Measurements from ENCODE around the gene GCK.

DNA sequence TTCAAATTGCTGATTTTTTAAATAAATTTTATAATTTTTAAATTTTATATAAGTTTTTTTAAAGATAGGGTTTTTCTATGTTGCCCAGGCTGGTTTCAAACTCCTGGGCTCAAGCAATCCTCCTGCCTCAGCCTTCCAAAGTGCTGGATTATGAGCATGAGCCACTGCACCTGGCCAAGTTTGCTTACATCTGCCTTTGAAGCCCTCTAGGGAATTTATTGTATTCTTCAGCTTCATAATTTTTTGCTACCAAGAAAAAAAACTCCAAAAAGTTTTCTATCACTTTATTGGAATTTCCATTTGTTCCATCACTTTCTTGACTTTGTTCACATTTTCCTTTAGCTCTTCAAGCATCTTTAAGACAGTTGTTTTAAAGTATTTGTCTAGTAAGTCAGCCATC, 62.1 kb downstream of the GCK start:
- TF ChIP-seq CTCF (IDR thresholded peaks at IDR 0.05), result no peak
- no peak for TF ChIP-seq POLR2A (IDR thresholded peaks at IDR 0.05)
- no peak for TF ChIP-seq POLR2AphosphoS5 (IDR thresholded peaks at IDR 0.05)

Measured in breast epithelium (tissue), 3 donors.